KMS-11 (cell line): ENCODE measurements around the gene KPNA2.
"Not testable (repeated sequence)": the region's sequence is repeated elsewhere in the genome, so short reads cannot be mapped to it uniquely, and the experiment has no call there.

Source experiments
- H2AFZ ChIP-seq: fragments of 200-600 bp; sonication (generic); 2 replicates; pipeline ENCODE4 v1.6.1; 2016; ENCODE audit warnings: antibody characterized with exemption, mixed run types, low read depth
- H3K27ac ChIP-seq: fragments of 200-600 bp; sonication (generic); 2 replicates; pipeline ENCODE4 v1.6.1; 2016; ENCODE audit warnings: mild to moderate bottlenecking, mixed run types
- H3K27me3 ChIP-seq: fragments of 200-600 bp; sonication (generic); 2 replicates; pipeline ENCODE4 v1.6.1; 2017; ENCODE audit warnings: mild to moderate bottlenecking, low read depth, mixed run types, moderate library complexity; ENCODE audit not compliant: insufficient read depth
- H3K36me3 ChIP-seq: fragments of 200-600 bp; sonication (generic); 2 replicates; pipeline ENCODE4 v1.6.1; 2017; ENCODE audit warnings: mild to moderate bottlenecking, mixed run types; ENCODE audit not compliant: insufficient read depth
- H3K4me1 ChIP-seq: fragments of 200-600 bp; sonication (generic); 2 replicates; pipeline ENCODE4 v1.6.1; 2016; ENCODE audit warnings: mild to moderate bottlenecking, low read depth, mixed run types; ENCODE audit not compliant: poor library complexity, severe bottlenecking
- H3K4me2 ChIP-seq: fragments of 200-600 bp; sonication (generic); 2 replicates; pipeline ENCODE4 v1.7.0; 2016; ENCODE audit warnings: mild to moderate bottlenecking, mixed run types
- H3K4me3 ChIP-seq: fragments of 200-600 bp; sonication (generic); IDR thresholded peaks from 2 replicates; pipeline ENCODE4 v1.6.1; 2017; ENCODE audit warnings: low read depth, low read length, mixed read lengths; ENCODE audit not compliant: insufficient read depth
- H3K79me2 ChIP-seq: fragments of 200-600 bp; sonication (generic); 2 replicates; pipeline ENCODE4 v1.6.1; 2016; ENCODE audit warnings: low read depth, mixed run types; ENCODE audit not compliant: insufficient read depth
- H3K9ac ChIP-seq: fragments of 200-600 bp; sonication (generic); 2 replicates; pipeline ENCODE4 v1.6.1; 2016; ENCODE audit warnings: mild to moderate bottlenecking, mixed run types
- H4K20me1 ChIP-seq: fragments of 200-600 bp; sonication (generic); 2 replicates; pipeline ENCODE4 v1.6.1; 2016; ENCODE audit warnings: mild to moderate bottlenecking, mixed run types; ENCODE audit not compliant: insufficient read depth
- CTCF ChIP-seq: fragments of 200-600 bp; sonication (generic); conservative IDR thresholded peaks from 2 replicates; pipeline ENCODE4 v1.6.1; 2017; ENCODE audit warnings: low read depth, mild to moderate bottlenecking, antibody characterized with exemption, low read length, moderate library complexity, mixed read lengths

KPNA2 gene

GRCh38 chr17:68019336-68019674, 16.2 kb upstream of the KPNA2 start:
- H3K27me3 ChIP-seq, result no peaks in the 10 kb centered on the region
- no peaks in the 10 kb centered on the region for H3K79me2 ChIP-seq
- no peak overlapping the region for H2AFZ ChIP-seq
- H4K20me1 ChIP-seq, result no peaks in the 10 kb centered on the region
- peak overlapping the region; percentile 22 for H3K4me2 ChIP-seq
- TF ChIP-seq CTCF, result no peak
- no peak overlapping the region for H3K4me3 ChIP-seq
- peak overlapping the region; percentile 3; the same call in 1 of the 2 replicates for H3K27ac ChIP-seq
- H3K4me1 ChIP-seq, result peaks cover 15% of the 10 kb centered on the region
- H3K9ac ChIP-seq, result no peak overlapping the region
- H3K36me3 ChIP-seq, result no peaks in the 10 kb centered on the region

- Histone ChIP-seq H2AFZ (peak overlapping the region; percentile 82), H3K27ac (peak overlapping the region; percentile 68)
Observed at GRCh38 chr17:68019675-68020408, 15.7 kb upstream of the KPNA2 start.

GRCh38 chr17:68020409-68020756, 15.2 kb upstream of the KPNA2 start:
- Histone ChIP-seq H3K4me3 (peak overlapping the region; percentile 36), H3K4me1 (peaks cover 15% of the 10 kb centered on the region), H3K36me3 (no peaks in the 10 kb centered on the region), H4K20me1 (no peaks in the 10 kb centered on the region), H3K79me2 (no peaks in the 10 kb centered on the region), H3K4me2 (peak overlapping the region; percentile 56), H3K27ac (peak overlapping the region; percentile 68), H3K27me3 (no peaks in the 10 kb centered on the region), H3K9ac (peak overlapping the region; percentile 66; the same call in 1 of the 2 replicates), H2AFZ (peak overlapping the region; percentile 82)
- TF ChIP-seq CTCF, result no peak

More at GRCh38 chr17:68019675-68020408, 15.7 kb upstream of the KPNA2 start:
- Histone ChIP-seq H4K20me1 (no peaks in the 10 kb centered on the region), H3K9ac (peak overlapping the region; percentile 66; the same call in 1 of the 2 replicates), H3K79me2 (no peaks in the 10 kb centered on the region), H3K27me3 (no peaks in the 10 kb centered on the region), H3K4me2 (peak overlapping the region; percentile 56), H3K4me3 (peak overlapping the region; percentile 36), H3K36me3 (no peaks in the 10 kb centered on the region), H3K4me1 (peaks cover 15% of the 10 kb centered on the region)
- TF ChIP-seq CTCF, result peak; percentile 50

- H3K4me3 ChIP-seq, result peak overlapping the region; percentile 36
- peak overlapping the region; percentile 68 for H3K27ac ChIP-seq
Observed at GRCh38 chr17:68020791-68021190, 14.7 kb upstream of the KPNA2 start.

GRCh38 chr17:68021963-68022362, 13.6 kb upstream of the KPNA2 start:
- Histone ChIP-seq H4K20me1 (no peaks in the 10 kb centered on the region), H3K4me1 (peaks cover 15% of the 10 kb centered on the region), H3K4me2 (no peak overlapping the region), H2AFZ (no peak overlapping the region), H3K36me3 (no peaks in the 10 kb centered on the region), H3K79me2 (no peaks in the 10 kb centered on the region), H3K9ac (no peak overlapping the region), H3K4me3 (no peak overlapping the region), H3K27me3 (no peaks in the 10 kb centered on the region), H3K27ac (no peak overlapping the region)
- TF ChIP-seq CTCF, result no peak

More at GRCh38 chr17:68020791-68021190, 14.7 kb upstream of the KPNA2 start:
- Histone ChIP-seq H2AFZ (peak overlapping the region; percentile 82), H3K4me2 (peak overlapping the region; percentile 56), H3K9ac (peak overlapping the region; percentile 66; the same call in 1 of the 2 replicates), H3K4me1 (peaks cover 15% of the 10 kb centered on the region)
- H4K20me1 ChIP-seq, H3K27me3 ChIP-seq, H3K36me3 ChIP-seq, H3K79me2 ChIP-seq: not testable (repeated sequence)

GRCh38 chr17:68022547-68022946, 13.0 kb upstream of the KPNA2 start:
- H3K27me3 ChIP-seq, H3K9ac ChIP-seq, H3K4me3 ChIP-seq, H3K4me2 ChIP-seq, H3K79me2 ChIP-seq, H4K20me1 ChIP-seq, H2AFZ ChIP-seq, H3K27ac ChIP-seq, H3K36me3 ChIP-seq: not testable (repeated sequence)
- peaks cover 15% of the 10 kb centered on the region for H3K4me1 ChIP-seq
